ENCODE measurements around the gene TFF3. TPM values are rescaled to one million over a fixed set of nuclear protein-coding genes. Genes with fewer than 3 reads are reported as not detected.
"Not testable (repeated sequence)": the region's sequence is repeated elsewhere in the genome, so short reads cannot be mapped to it uniquely, and the experiment has no call there.

Gene TFF3
- total RNA-seq, 1 donor from 2014 or later = 40.3 TPM

GRCh38 chr21:42295845-42296244 is 19.4 kb downstream of the TFF3 start:
- H3K27ac Mint-ChIP-seq = no peak overlapping the region
- H3K9me3 Mint-ChIP-seq (ENCODE audit: low read depth) = no peaks in the 10 kb centered on the region
- peaks cover 2% of the 10 kb centered on the region for H3K36me3 Mint-ChIP-seq (ENCODE audit: insufficient read depth)
- no peaks in the 10 kb centered on the region for H3K4me1 Mint-ChIP-seq (ENCODE audit: low read depth)
- no peak for TF ChIP-seq CTCF (IDR thresholded peaks at IDR 0.05; ENCODE audit: unreplicated experiment)
- peaks cover 31% of the 10 kb centered on the region for H3K27me3 Mint-ChIP-seq
- DNase-seq (ENCODE audit: low spot score, unreplicated experiment) = no peak
- H3K4me3 Mint-ChIP-seq (ENCODE audit: low read depth) = no peak overlapping the region

- H3K4me3 Mint-ChIP-seq (ENCODE audit: low read depth) = no peak overlapping the region
Measured at GRCh38 chr21:42294273-42294880, 20.8 kb downstream of the TFF3 start.

GRCh38 chr21:42293649-42294272 is 21.4 kb downstream of the TFF3 start:
- DNase-seq (ENCODE audit: low spot score, unreplicated experiment) = no peak
- no peaks in the 10 kb centered on the region for H3K4me1 Mint-ChIP-seq (ENCODE audit: low read depth)
- peaks cover 30% of the 10 kb centered on the region for H3K27me3 Mint-ChIP-seq
- H3K27ac Mint-ChIP-seq = no peak overlapping the region
- TF ChIP-seq CTCF (IDR thresholded peaks at IDR 0.05; ENCODE audit: unreplicated experiment) = no peak
- H3K9me3 Mint-ChIP-seq (ENCODE audit: low read depth) = peaks cover 5% of the 10 kb centered on the region
- H3K36me3 Mint-ChIP-seq (ENCODE audit: insufficient read depth) = peaks cover 4% of the 10 kb centered on the region
- H3K4me3 Mint-ChIP-seq (ENCODE audit: low read depth) = no peak overlapping the region

More at GRCh38 chr21:42294273-42294880, 20.8 kb downstream of the TFF3 start:
- no peak for DNase-seq (ENCODE audit: low spot score, unreplicated experiment)
- H3K9me3 Mint-ChIP-seq (ENCODE audit: low read depth) = no peaks in the 10 kb centered on the region
- H3K27ac Mint-ChIP-seq = no peak overlapping the region
- H3K4me1 Mint-ChIP-seq (ENCODE audit: low read depth) = no peaks in the 10 kb centered on the region
- no peak for TF ChIP-seq CTCF (IDR thresholded peaks at IDR 0.05; ENCODE audit: unreplicated experiment)
- H3K27me3 Mint-ChIP-seq = peaks cover 30% of the 10 kb centered on the region
- H3K36me3 Mint-ChIP-seq (ENCODE audit: insufficient read depth) = peaks cover 2% of the 10 kb centered on the region

- not testable (repeated sequence) for H3K4me1 Mint-ChIP-seq (ENCODE audit: low read depth); DNase-seq (ENCODE audit: low spot score, unreplicated experiment); H3K27ac Mint-ChIP-seq; H3K36me3 Mint-ChIP-seq (ENCODE audit: insufficient read depth); H3K9me3 Mint-ChIP-seq (ENCODE audit: low read depth); H3K4me3 Mint-ChIP-seq (ENCODE audit: low read depth)
- H3K27me3 Mint-ChIP-seq = peaks cover 24% of the 10 kb centered on the region
Measured at GRCh38 chr21:42292563-42293142, 22.6 kb downstream of the TFF3 start.

- Mint-ChIP-seq H3K9me3 (ENCODE audit: low read depth) (peaks cover 6% of the 10 kb centered on the region), H3K36me3 (ENCODE audit: insufficient read depth) (peaks cover 3% of the 10 kb centered on the region)
Measured at GRCh38 chr21:42291751-42292562, 23.3 kb downstream of the TFF3 start.

More at GRCh38 chr21:42291751-42292562, 23.3 kb downstream of the TFF3 start:
- no peak for DNase-seq (ENCODE audit: low spot score, unreplicated experiment)
- Mint-ChIP-seq H3K4me1 (ENCODE audit: low read depth) (peaks cover under 1% of the 10 kb centered on the region), H3K27me3 (peaks cover 20% of the 10 kb centered on the region), H3K27ac (no peak overlapping the region), H3K4me3 (ENCODE audit: low read depth) (no peak overlapping the region)
- TF ChIP-seq CTCF (IDR thresholded peaks at IDR 0.05; ENCODE audit: unreplicated experiment) = no peak

Measured in progenitor cell of endocrine pancreas (in vitro differentiated cells).